ENCODE measurements around the gene CSTF1.
"Not testable (repeated sequence)": the region's sequence is repeated elsewhere in the genome, so short reads cannot be mapped to it uniquely, and the experiment has no call there.

Gene CSTF1

DNA sequence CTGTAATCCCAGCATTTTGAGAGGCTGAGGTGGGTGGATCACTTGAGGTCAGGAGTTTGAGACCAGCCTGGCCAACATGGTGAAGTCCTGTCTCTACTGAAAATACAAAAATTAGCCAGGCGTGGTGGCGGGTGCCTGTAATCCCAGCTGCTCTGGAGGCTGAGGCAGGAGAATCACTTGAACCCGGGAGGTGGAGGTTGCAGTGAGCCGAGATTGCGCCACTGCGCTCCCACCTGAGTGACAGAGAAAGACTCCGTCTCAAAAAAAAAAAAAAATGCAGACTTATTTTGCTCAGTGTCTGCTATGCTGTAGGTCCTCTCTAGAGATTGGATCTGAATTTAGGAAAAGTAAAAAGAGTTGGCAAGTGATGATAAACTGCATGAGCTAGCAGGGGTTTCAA lies 18.8 kb downstream of the CSTF1 start:
- FAIRE-seq = not testable (repeated sequence)

DNA sequence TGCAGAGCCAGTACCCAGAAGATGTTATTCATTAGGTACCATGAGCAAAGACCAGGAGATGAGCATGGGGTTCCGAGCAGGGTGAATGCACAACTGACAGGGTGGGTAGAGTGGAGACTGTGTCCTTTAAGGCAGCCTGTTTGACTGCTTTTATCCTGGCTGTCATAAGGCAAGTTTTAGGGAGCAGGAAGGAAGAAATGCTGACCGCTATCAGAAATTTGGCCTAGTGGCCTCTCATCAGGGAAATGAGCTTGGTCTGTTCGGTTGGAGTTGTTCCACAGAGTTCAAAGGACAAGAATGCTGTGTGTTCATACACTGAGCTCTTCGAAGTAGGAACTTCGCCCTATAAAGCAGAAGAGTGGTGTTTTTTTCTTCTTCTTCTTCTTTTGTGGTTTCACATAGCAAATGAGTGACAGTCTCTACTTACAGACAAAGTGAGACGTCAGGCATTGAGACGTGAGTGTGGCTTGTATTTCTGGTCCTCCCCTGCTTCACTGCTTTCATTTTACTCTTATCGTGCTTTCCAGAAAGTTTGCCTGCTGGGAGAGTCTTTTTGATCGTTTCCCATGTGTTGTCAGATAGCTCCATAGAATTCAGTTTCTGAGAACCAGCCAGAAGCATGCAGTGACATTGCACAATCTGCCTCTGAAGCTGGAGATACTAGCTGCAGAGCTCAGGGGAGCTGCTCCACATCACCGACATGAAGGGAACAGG lies 19.5 kb downstream of the CSTF1 start, which contains the start of gene CASS4:
CASS4 (plus strand) TSS at position 502 of the 714 bp plus-strand sequence; CDS start at position 701, 199 bp downstream.
- no peak for FAIRE-seq

DNA sequence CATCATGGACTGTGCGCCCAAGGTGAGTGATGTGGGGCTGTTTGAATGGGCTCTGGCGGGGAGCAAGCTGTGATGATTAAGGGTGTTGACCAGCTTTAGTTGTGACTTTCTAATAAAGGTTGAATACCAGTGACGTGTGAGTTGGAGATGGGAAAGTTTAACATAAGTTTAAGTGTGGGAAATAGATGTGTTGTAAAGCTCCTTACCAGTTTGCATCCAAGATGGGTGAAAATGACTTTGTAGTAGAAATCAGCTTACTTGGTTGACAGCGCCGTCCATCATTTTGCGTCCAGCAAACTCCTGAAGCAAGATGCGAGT lies 20.0 kb downstream of the CSTF1 start:
- no peak for FAIRE-seq

DNA sequence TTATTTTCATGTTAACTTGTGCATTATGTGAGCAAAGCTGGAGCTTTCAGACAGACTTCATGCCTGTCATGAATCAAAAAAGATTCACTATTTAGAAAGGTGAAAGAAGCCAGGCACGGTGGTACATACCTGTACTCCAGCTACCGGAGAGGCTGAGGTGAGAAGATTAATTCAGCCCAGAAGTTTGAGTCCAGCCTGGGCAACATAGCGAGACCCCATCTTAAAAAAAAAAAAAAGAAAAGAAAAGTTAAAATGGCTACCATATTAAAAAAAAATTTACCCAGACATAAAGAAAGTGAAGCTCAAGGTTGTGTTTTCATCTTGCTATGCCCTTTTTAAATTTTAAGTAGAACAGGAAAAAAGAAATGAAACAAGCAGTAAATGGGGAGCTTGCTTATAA lies 20.5 kb downstream of the CSTF1 start:
- no peak for FAIRE-seq

DNA sequence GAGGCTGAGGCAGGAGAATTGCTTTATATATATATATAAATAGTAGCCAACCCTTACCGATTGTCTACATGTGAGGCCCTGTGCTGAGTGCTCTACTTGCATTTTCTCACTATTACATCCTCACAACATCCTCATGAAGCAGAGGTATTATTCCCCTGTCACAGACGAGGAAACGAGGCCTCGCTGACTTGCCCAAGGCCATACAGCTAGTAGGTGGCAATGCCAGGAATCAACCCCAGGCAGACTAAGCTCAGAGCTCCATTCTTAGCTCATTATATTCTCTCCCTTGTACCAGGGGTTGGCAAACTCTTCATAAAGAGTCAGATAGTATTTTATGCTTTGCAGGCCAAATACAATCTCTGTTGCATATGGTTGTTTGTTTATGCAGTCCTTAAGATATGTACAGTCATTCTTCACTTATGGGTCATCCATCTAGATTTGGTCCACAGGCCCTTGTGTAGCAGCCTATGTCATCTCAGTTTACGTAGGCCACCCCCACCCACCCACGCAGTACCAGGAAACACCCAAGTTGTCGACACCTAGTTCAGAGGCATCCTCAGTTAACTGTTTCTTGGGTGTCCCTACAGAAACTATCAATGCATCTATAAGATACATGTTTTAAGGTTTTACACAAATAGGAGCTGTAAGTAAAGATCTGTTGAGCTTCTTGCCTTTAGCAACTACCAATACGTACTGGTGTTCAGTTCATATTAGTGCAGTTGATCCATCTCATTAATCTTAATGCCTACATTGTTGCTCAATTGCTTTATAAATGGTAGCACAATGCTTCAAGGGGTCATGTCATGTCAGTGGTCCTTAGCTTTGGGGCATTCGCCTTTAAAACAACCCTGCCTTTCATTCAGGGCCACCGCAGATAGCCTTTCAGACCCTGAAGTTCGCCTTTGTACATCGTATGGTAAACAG lies 22.7 kb downstream of the CSTF1 start:
- no peak for FAIRE-seq

DNA sequence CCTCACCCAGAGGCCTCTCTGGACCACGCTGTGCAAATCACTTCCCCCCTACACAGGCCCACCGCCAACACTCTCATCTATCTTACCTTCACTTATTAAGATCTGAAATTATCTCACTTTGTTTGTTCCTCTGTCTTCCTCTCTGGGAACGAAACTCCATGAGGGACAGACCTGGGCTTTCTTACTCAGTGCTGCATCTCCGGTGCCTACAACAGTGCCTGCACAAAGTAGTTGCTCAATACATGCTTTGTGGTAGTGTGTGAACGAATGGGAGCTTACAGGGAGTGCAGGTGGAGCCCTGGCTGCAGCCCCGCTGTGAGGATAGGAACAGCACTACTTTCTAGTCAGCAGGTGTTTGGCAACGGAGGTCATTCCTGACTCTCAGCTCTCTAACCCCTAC lies 25.0 kb downstream of the CSTF1 start:
- FAIRE-seq = no peak

DNA sequence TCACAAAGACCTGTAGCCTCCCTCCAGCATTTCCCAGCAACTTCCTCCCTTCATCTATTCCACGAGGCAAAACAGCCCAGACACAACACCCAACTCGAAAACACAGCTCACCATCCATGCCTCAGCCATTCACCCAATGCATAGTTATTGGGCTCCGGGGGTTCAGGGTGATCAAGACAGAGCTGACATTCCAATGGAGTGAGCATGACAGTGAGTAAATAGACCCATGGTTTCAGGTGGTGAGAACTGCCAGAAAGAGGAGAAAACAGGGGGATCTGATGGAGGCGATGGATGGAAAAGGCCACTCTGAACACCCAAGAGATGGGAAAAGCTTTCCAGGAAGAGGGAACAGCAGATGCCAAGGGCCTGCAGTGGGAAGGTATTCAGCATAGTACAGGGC lies 25.5 kb downstream of the CSTF1 start:
- no peak for FAIRE-seq

DNA sequence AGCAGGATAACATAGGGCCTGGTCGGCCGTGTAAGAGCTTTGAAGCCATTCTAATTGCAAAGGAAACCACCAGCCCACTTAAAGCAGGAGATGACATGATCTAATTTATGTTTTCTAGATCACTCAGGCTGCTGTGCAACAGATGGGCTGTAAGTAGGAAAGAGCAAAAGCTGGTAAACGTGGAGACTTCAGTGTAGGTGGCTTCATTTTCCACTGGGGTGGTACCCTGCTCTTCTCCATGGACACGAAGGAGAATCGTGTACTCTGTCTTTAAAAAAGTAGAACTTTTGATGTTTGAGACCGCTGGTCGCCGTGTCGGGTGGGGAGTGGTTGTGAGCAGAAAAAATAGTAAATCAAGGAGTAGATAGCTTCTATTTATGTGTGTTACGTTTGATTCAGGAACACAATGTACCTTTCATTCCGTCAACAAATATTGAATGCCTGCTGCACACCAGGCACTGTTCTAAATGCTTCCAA lies 26.0 kb downstream of the CSTF1 start:
- no peak for FAIRE-seq

DNA sequence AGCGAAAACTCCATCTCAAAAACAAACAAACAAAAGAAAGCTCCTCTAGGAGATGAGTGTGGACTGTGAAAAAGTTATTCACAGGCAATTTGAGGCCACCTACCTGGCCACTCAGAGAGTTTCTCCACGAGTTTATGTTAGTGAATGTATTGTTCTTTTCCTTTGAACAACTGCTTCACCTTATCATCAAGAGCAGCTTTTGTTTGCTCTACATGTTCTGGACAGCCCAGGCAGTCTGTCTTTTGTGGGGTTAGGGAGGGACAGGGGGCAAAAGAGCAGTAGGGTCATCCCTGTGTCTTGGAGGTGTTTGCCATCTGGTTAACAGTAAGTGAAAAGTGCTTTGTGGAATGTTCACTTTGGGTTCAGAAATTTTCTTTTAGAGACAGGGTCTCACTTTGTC lies 27.6 kb downstream of the CSTF1 start:
- FAIRE-seq = no peak

DNA sequence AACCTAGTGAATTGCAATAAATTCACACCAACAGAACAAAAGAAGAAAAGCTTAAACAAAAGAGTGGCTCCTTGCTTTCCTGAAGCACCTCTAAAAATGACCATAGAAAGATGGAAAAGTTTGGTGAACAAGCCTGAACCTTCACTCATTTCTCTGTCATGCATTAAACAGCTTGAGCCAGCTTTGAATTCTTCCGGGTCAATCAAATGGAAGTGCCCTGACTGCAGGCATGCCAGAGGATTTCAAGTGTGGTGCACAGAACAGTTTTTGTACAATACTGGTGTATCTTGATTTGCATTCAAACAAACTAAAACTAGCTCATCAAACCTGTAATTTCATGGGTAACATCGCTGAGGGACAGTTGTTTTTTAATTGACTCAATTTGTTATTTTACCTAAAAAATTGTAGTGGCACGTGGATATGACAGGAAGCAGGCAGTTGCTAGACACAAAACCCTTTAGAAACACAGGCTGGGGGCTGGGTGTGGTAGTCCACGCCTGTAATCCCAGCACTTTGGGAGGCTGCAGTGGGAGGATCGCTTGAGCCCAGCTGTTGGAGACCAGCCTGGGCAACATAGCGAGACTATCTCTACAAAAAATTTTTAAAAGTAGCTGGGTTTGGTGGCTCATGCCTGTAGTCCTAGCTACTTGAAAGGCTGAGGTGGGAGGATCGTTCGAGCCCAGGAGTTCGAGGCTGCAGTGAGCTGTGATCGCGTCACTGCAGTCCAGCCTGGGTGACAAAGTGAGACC lies 28.7 kb downstream of the CSTF1 start:
- no peak for FAIRE-seq

DNA sequence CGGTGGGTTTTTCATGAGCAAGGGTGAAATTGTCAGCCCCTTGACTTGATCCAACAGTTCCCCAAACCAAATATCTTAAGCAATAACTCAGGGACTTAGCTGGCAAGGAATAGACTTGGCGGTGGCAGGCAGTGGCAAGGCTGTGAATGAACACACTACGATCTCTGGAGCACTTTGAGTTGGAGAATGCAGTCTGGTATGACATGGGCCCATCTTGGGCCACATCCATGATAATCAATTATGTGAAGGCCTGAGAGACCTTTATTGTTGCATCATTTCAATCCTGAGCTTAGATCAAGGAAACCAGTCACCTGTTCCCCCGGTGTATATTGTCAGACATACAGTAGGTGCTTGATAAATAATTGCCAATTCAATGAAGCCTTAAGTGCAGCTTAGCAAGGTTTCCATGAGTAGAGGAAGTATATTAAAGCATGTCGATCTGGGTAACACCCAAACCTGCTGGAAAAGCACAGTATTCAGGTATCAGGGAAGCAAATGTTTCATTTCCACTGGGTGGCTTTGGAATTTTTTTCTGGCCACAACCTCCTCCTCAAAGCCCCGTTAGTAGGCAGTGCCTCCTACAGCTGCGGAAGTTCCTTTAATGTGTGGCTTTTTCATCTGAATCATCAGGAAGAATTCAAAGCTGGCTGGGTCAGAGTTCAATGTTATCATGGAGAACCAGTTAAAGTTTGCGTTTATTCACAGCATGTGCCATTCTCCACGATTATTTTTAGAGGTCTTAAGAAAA lies 29.8 kb downstream of the CSTF1 start:
- no peak for FAIRE-seq

DNA sequence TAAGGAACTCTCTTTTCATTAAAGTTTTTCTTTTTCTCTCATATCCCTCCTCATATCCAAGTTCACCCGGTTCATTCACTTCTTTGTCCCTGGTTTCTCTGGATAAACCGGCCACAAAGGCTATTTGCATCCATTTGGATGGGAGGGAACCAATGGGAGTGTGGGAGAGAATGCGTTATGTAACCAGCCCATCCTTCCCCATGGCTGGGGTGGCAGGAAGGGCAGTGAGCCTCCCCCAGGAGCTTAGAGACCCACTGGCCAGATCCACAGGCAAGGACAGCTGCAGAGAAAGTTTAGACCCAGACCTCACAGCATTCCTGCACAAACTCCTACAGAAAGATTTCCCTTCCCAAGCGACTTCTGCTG lies 30.4 kb downstream of the CSTF1 start:
- no peak for FAIRE-seq

DNA sequence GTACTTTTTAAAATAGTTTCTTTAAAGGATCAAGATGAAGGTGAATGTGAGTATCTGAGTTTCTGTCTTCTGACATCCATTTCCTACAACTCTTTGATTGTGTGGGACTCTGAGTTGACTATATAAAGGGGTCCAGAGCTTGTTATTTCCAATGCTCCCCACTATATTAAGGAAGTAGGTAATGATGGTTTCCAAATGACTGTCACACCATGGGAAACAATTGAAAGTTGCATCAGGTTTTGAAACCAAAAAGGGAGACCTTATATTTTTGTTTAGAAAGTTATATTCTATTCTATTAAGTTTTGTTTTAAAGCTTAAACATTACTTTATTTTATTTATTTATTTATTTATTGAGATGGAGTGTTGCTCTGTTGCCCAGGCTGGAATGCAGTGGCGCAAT lies 30.8 kb downstream of the CSTF1 start:
- no peak for FAIRE-seq

DNA sequence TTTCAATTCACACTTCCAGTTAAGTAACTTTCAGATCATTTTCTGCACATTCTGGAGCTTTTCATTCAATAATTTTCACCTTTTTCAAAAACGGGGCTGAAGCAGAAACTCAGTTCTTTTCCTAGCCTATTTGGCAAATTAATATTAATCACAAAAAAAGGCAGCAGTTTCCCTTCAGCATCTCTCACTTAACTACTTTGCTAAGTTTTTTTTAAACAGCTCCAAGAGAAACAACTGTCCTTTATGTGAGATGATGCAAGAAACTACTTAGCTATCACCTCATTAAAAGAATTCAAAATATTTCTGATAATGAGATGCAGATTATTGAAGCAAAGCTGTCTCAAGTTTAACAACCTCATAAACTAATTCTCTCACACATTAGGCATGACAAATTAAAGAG lies 31.4 kb downstream of the CSTF1 start:
- no peak for FAIRE-seq

DNA sequence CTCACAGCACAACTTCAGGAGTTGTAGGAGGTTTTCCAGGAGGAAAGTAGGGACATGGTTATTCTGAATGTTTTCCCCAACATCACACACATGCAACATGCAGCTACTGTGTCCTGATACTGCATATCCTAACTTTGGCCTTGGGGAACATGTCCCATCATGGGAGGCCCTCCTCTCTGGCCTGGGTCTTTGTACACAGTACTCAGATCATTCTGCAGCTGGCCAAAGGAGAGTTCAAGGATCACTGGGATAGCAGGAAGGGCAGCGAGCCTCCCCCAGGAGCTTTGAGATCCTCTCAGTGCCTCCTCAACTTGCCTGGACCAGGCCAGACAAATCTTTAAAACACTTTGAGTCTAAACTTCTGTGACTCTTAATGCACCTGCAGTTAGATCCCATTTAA lies 32.5 kb downstream of the CSTF1 start:
- no peak for FAIRE-seq

DNA sequence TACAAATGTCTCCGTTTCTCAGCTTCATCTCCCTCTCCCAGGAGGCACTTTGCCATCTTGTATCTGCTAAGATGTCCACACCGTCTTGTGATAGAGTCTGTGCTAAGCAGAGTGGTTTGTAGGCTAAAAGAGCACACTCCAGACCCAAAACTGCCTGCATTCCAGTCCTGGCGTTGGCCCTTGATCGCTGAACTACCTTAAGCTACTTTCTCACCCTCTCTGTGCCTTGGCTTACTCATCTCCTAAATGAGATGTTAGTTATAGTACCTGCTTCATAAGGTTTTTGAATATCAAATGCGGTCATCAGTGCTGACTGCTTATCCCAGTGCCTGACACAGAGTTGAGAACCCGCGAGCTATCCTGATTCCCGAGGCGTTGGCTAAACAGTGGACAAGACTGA lies 33.6 kb downstream of the CSTF1 start:
- no peak for FAIRE-seq

DNA sequence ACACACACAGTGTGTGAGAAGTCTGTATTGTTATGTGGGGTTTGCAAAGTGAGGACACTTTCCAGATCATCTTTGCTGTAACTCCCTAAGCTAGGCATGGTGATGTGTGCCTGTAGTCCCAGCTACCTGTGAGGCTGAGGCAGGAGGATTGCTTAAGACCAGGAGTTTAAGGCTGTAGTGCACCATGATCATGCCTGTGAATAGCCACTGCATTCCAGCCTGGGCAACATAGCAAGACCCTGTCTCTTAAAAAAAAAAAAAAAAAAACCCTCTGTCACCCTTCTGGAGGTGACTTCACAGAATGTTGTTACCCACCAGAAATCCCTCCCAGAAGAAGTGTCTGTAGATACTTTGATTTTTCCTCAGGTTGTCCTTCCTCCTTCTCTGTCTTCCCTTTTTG lies 34.5 kb downstream of the CSTF1 start:
- FAIRE-seq = no peak

DNA sequence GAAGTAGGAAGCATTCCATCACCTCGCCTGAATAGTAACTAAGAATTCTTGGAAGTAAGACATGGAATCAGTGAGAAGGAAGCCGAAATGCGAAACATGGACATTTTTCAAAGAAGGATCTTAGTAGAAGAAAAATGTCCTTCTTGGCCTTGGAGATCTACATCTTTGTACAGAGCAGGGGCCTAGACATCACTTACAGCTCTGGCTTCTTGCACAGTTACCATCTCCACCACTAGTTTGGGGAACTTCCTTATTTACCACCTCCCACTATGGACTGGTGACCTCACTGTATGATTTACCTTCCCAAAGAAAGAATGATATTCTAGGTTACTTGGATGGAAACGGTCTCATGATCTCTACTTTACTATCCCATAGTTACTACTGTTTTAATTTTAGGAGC lies 35.4 kb downstream of the CSTF1 start:
- no peak for FAIRE-seq

DNA sequence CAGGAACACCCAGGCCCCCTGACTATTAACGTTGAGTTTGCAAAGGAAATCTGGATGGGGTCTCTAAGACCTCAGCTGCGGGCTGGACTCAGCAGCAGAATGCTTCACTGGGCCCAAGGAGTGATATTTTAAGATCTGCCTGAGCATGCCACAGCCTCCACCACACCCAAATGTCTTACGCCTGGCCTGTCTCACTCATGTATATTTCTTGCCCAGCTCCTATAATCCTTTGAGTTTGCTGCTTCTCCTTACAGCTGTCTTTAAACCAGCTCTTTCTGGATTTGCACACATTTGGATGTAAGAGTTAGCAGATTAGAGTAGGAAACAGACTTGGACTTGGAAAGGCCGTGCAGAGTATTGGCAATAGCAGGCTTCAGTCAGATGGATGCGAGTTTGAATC lies 36.0 kb downstream of the CSTF1 start:
- no peak for FAIRE-seq

DNA sequence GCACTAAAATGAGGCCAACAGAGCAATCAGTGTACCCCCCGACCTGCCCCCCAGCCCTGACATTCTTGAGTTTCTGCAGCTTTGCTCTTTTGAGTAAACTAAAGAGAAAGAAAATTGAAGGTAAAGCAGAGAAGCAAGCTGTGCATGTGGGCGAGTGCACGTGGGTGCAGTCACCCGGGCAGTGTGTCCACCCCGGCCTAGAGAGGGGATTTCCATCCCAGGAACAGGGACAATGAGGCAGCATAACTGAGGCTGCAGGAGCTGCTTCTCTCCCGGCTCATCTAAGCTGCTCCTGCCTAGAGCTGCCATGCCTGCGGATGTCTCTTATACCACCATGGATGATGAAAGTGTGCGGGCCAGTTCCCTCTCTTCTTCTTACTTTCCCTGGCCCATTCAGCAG lies 36.4 kb downstream of the CSTF1 start:
- no peak for FAIRE-seq

DNA sequence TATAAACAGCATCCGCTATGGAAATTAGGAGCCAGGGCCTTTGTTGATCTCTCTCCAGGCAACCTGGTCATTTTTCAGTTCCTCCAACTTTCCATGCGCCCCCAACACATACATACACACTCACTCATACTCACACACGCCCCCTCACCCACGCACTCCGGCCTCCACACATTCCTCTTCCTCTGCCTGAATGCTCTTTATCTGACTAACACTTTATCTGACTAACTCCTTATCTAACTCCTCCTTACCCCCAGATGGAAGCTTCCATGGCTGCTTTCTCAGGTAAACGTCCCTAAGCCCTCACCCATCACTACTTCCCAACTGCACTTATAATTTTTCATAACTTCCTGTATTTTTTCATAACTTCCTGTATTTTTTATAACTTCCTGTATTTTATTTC lies 37.1 kb downstream of the CSTF1 start:
- no peak for FAIRE-seq

DNA sequence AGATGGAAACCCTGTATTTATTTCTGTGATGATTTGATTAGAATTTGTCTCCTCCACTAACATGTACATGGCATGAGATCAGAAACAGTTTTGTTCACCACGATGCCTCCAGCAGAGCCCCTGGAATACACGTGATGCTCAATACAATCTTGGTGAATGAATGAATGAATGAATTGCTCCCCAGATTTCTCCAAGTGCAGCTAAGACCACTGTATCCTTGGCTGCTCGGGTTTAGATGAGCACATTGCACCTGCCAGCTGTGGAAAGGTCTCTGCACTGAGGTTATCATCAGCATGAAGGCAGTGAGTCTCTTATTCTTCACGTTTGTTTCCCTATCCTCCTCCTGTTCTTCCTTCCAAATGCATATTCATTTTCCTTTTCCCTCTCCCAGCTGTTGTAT lies 37.5 kb downstream of the CSTF1 start:
- no peak for FAIRE-seq

DNA sequence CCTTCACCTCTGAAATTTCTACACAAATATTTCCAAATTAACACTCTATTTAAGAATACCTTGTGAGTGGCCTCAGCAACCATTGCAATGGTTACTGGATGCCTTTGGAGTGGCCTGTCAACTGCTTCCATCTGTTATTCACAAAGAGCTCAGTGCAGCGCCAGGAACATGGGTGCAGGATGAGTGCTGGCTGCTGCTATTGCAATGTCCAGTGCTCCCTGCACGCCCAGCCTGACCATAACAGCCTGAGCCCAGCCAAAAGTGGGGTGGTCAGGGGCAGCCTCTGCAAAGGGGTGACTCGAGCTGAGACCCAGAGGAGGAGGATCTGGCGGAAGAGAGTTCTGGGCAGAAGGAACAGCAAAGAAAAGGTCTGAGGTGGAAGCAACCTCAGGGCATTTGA lies 38.0 kb downstream of the CSTF1 start:
- FAIRE-seq = no peak

All from TTC549 (cell line).